ENCODE measurements around the gene EIF5A. TPM values are rescaled to one million over a fixed set of nuclear protein-coding genes. Genes with fewer than 3 reads are reported as not detected.

EIF5A gene
- total and polyA plus RNA-seq, 2 of the 8 experiments (the other 6 are each of a cell fraction or from before 2014, with no cell fraction given): 717 to 1,172 TPM

DNA sequence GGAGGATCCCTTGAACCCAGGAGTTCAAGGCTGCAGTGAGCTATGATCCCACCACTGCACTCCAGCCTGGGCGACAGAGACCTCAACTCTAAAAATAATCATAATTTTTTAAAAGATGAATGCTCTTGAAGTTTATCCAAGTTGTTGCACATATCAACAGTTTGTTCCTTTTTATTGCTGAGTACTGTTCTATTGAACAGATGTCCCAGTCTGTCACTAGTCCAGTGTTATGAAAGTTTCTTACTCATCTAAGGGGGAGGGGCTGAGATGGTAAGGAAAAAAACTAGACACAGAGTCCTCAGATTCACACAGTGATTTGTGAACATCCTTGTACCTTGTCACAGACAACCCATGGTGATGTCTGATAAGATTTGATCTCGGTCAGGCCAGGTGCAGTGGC, 32.8 kb downstream of the EIF5A start:
- H4K5ac ChIP-seq (ENCODE audit: insufficient read length, low read depth, low read length): no peak overlapping the region
- H2BK5ac ChIP-seq (ENCODE audit: low read depth, low read length): no peak overlapping the region
- H3K36me3 ChIP-seq (ENCODE audit: control insufficient read depth in 2 of 4, insufficient read depth in 4 of 4, low read length in 3 of 4): no peaks in the 10 kb centered on the region; a peak in 1 of 8 replicates
- no peak for FAIRE-seq
- 97% methylated on average over 2 of the region's 2 CpGs; no CpG with 5 or more reads in 1 of the 2 experiments for WGBS, 2 experiments (ENCODE audit: extremely low coverage in 1 of 2, insufficient coverage in 1 of 2, insufficient read length in 1 of 2, insufficient replicate concordance in 2 of 2, low coverage in 1 of 2, low lambda C conversion rate in 2 of 2, missing lambda C conversion rate in 1 of 2)
- no peak overlapping the region for H3K27ac ChIP-seq (ENCODE audit: low read depth, low read length)
- no peaks in the 10 kb centered on the region for H3K27me3 ChIP-seq (replicated peaks in 1 of 4; ENCODE audit: control insufficient read depth in 3 of 4, extremely low read depth in 1 of 4, insufficient read depth in 3 of 4, low read length in 3 of 4)
- H3K4me1 ChIP-seq (replicated peaks in 1 of 4; ENCODE audit: control insufficient read depth in 3 of 4, insufficient read depth in 4 of 4, low read length in 3 of 4): peaks cover 3 to 13% (median 11%) of the 10 kb centered on the region in 4 experiments
- H3K4me2 ChIP-seq (ENCODE audit: insufficient read depth in 1 of 2, low read depth in 2 of 2, low read length in 2 of 2): no peak overlapping the region
- H2BK20ac ChIP-seq (ENCODE audit: low read length): no peak overlapping the region
- H3K9ac ChIP-seq (replicated peaks in 1 of 4; ENCODE audit: extremely low read depth in 1 of 4, low read depth in 3 of 4, low read length in 3 of 4): no peak overlapping the region
- no peaks in the 10 kb centered on the region for H3K9me3 ChIP-seq (ENCODE audit: insufficient read depth in 2 of 2, low read depth in 1 of 2, low read length in 1 of 2)
- H4K20me1 ChIP-seq (replicated peaks in 1 of 2; ENCODE audit: control insufficient read depth in 1 of 2, insufficient read depth in 2 of 2, low read length in 2 of 2): no peaks in the 10 kb centered on the region
- H3K79me1 ChIP-seq (ENCODE audit: low read depth, low read length): no peaks in the 10 kb centered on the region
- H3K23ac ChIP-seq (ENCODE audit: insufficient read length): no peak overlapping the region
- no peak overlapping the region for H4K91ac ChIP-seq (replicated peaks; ENCODE audit: insufficient read length, low read length)
- no peak overlapping the region for H3K4ac ChIP-seq (replicated peaks; ENCODE audit: insufficient read length, low read depth, low read length)
- no peak overlapping the region for H2BK12ac ChIP-seq (ENCODE audit: low read depth, low read length)
- no peak overlapping the region for H4K8ac ChIP-seq (ENCODE audit: extremely low read depth, insufficient read depth, low read length)
- ChIA-PET POLR2A (ENCODE audit: partially characterized antibody) (interaction anchor here (1.5 to 6.9 kb wide), 3 partner anchors 13 to 31 kb away, joined by 7 to 93 read pairs (median 40); partner anchors contain the start of genes GPS2 and NEURL4), CTCF (ENCODE audit: partially characterized antibody) (interaction anchor here (1.8 to 14.1 kb wide), 2 partner anchors 9 to 13 kb away, joined by 5 to 167 read pairs; partner anchors contain the start of gene NEURL4)
- no peaks in the 10 kb centered on the region for H3K79me2 ChIP-seq (ENCODE audit: control insufficient read depth in 1 of 2, insufficient read depth in 2 of 2, low read length in 2 of 2)
- H3K14ac ChIP-seq (ENCODE audit: insufficient read length): no peak overlapping the region
- H2AK5ac ChIP-seq (ENCODE audit: low read depth, low read length): no peak overlapping the region
- H3K4me3 ChIP-seq (ENCODE audit: extremely low read depth in 1 of 4, insufficient read depth in 2 of 4, low read depth in 3 of 4, low read length in 4 of 4): no peak overlapping the region
- no peak overlapping the region for H2BK120ac ChIP-seq (replicated peaks; ENCODE audit: low read depth, low read length)
- TF ChIP-seq SUZ12 (IDR thresholded peaks at IDR 0.05; ENCODE audit: low read length) (no peak), RAD21 (IDR thresholded peaks at IDR 0.05 in 1 of 2, conservative IDR thresholded peaks at IDR 0.05 in 1 of 2; ENCODE audit: low read depth in 2 of 2, low read length in 2 of 2) (no peak)
- no peak overlapping the region for H3K18ac ChIP-seq (ENCODE audit: extremely low read depth, low read length)
- H3K56ac ChIP-seq (replicated peaks; ENCODE audit: insufficient read length, low read depth, low read length): no peak overlapping the region
- H2BK15ac ChIP-seq (ENCODE audit: low read length): no peak overlapping the region
- H2AFZ ChIP-seq (ENCODE audit: low read length): no peak overlapping the region
- no peak for DNase-seq (ENCODE audit: low read depth in 1 of 2, low spot score in 2 of 2)
- no peaks in the 10 kb centered on the region; the same call in 1 of the 2 replicates for H3K23me2 ChIP-seq (ENCODE audit: low read depth, low read length)

All from H1 (cell line).